Sigmoid colon (tissue), 3 donors: Measurements from ENCODE around the gene CBL.

ENCODE experiments used
- CTCF ChIP-seq, 4 experiments: fragments of 450-650 bp in 3 of 4; fragments of 200-600 bp in 1 of 4; IDR thresholded peaks; one replicate each; pipeline ENCODE4 v1.5.1; 2016 to 2019; ENCODE audit warnings: antibody characterized with exemption in 4 of 4, mild to moderate bottlenecking in 3 of 4, moderate library complexity in 2 of 4
- POLR2A ChIP-seq, 2 donors: fragments of 450-650 bp; IDR thresholded peaks; one replicate each; pipeline ENCODE4 v1.6.1; 2016; ENCODE audit warnings: antibody characterized with exemption in 2 of 2, mild to moderate bottlenecking in 2 of 2, moderate library complexity in 2 of 2

GRCh38 chr11:119341222-119342022 is 135.3 kb downstream of the CBL start:
- TF ChIP-seq CTCF (IDR thresholded peaks at IDR 0.05) (no peak), POLR2A (IDR thresholded peaks at IDR 0.05) (no peak)
